ENCODE results near the gene ODAD4.

- TF ChIP-seq POLR2A (IDR thresholded peaks at IDR 0.05; ENCODE audit: low read depth, low read length) (no peak), TAF1 (IDR thresholded peaks at IDR 0.05; ENCODE audit: borderline replicate concordance, low read depth, low read length) (no peak), POLR2AphosphoS5 (IDR thresholded peaks at IDR 0.05; ENCODE audit: low read depth, low read length) (no peak)
Measured at GRCh38 chr17:41912925-41913324, 17.5 kb upstream of the ODAD4 start.

Measured in GM12892 (cell line).